ENCODE data around the gene TMEM200A. TPM values are rescaled to one million over a fixed set of nuclear protein-coding genes. Genes with fewer than 3 reads are reported as not detected.

Gene TMEM200A
- total RNA-seq, 1 experiment from 2014 or later: 30.9 TPM

- DNase-seq (ENCODE audit: low read depth): no peak
These were observed 12.1 kb downstream of the TMEM200A start for GRCh38 chr6:130377915-130378314.

DNA sequence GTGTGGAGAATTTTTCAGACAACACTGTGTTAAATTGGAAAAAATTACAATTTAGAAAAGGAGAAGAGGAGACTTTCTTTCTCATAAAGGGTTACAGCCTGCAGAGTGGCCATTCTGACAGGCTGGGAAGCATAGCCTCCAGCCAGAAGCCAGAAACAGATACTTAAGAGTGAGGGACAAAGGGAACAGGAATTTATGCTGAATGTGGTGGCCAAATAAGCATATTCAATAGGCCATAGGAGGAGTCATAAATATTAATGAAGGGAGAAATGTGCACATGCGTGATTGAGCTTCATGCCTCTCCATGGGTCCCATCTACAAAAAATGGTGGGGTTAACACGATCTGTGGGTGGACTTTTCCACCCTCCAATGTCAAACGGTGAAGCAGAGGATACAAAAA, 13.4 kb downstream of the TMEM200A start:
- DNase-seq (ENCODE audit: low read depth): no peak

GRCh38 chr6:130381012-130381411, 15.2 kb downstream of the TMEM200A start:
- no peak for DNase-seq (ENCODE audit: low read depth)

DNA sequence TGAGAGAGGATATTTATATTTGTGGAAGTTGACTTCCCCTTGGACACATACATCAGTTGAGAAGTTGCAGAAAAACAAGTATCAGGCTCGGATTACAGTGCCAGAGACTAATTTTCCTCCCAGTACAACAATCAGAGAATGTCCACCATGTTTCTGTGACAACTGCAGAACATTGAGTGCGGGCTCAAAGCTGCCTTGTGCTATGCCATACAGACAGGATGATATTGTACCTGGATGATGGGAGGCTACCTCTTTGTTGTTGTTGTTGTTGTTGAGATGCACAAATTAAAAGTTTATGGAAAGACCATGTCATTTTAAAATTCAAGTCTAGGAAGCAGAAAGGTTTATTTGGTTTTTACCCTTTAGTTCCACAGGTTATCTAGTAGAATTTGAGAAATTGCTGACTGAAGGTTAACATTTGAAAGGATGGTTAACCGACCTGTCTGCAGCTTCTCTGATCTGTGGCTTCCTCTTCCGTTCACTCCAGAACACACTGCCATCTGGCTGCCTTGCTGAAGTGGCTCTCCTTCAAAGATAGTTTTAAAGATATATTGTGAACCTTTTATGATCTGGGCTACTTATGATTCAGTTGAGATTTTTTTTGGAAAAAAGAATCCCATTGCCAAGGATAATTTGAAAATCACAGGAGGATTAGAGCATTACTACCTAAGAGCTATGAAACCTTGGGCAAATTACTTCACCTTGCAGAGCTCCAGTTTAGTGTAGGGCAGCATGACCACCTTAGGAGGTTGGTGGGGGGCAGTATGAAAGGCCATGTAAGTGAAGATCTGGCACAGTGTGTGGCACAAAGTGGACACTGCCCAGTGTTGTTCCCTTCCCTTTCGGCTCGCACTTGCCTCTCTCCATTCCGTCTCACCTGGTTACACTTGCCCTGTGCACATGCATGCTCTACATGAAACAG, 15.9 kb downstream of the TMEM200A start:
- no peak for DNase-seq (ENCODE audit: low read depth)

DNA sequence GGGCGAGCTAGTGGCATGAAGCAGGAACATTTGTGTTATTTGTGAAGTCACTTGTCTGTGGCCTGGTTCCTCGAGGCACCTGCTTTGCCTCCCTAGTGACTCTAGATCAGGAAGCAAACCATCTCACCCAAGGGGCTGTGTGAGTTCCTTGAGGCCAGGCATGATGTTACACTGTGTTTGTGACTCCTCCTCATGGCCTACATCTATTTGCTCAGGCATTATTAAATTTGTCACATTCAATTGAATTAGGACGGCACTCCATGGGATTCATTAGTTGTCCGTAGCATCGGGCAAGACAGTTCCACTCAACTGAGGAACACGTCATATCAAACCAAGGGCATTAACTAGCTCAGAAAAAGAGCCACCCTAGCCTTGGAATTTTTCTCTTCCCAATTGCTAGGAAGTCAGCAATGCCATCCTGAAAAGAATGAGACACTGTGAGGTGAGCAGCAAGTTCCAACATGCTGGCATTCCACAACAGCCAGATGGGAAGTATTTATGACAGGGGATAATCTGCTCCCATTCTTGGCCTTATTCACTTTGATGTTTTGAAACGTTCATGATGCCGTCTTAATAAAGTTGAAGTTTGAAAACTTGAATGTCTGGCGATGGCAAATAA, 17.2 kb downstream of the TMEM200A start:
- no peak for DNase-seq (ENCODE audit: low read depth)

GRCh38 chr6:130385064-130385695, 19.4 kb downstream of the TMEM200A start:
- DNase-seq (ENCODE audit: low read depth): no peak

DNA sequence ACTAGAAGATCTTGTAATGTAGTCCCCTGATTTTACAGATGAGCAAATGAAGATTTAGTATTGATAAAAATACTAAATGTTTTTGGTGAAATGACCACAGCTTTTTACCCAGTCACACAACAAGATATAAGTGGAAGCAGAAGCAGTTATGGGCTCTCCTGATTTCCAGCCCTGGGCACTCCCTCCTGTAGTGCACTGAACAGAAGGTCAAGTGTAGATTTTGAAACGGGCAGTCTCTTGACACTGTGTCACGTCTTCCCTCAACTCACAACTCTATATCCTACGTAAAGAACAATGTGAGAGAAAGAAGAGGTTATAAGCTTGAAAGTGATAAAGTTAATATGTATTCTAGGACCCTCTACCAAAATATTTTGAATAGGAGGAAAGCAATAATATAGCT, 23.3 kb downstream of the TMEM200A start:
- no peak for DNase-seq (ENCODE audit: low read depth)

- DNase-seq (ENCODE audit: low read depth): no peak
These were observed 25.1 kb downstream of the TMEM200A start for GRCh38 chr6:130390890-130391289.

DNA sequence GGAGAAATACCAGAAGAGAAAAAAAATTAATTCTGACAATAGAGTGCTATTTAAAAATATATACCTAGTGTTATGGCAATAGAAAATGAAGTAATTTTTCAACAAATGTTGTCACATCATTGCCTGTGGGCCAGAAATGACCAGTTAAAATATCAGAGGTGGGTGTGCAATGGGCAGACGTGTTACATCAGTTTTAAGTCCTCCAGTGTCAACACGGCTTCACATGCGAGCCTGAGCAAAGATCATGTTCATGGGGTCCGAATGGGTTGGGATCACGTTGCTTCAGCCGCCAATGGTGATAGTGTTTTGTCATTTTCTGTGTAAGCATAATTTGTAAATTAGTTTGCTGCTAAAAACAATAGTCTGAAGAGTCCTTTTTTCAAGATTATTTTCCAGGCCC, 27.5 kb downstream of the TMEM200A start:
- DNase-seq (ENCODE audit: low read depth): no peak

DNA sequence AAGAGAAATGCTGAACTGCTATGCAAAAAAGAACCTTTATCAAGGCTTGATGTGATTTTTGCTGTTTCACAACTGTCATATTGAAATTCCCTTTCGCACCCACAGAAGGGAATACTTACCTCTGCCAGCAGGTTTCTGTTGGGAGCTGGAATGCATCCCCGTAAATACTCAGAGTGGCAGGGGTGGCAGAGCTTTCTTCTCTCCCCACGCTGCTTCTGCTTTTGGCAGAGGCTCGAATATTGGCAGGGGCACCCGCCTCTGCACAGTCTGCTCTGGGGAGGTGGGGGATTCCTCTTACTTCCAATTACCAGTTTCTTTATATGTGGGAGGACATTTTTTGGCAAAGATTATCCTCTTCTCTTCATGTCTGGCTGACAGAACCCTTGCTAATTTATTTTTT, 28.4 kb downstream of the TMEM200A start:
- DNase-seq (ENCODE audit: low read depth): no peak

DNA sequence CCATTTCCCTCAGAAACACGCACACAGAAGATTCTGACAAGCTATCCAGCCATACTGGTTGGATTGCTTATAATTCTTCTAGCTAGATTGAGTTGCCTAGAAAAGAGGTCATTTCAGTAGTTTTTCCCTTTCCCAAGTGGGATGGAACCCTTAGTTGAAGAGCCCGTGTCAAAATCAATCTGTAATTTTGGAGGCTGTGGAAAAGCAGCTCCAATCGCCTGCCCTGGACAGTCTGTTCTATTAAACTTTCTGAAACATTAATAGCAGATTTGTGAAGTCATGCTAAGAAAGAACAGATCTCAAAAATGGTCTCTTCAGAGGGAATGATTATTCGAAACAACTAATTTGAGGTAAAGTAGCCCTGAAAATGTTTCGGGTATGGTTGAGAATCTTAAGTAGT, 29.3 kb downstream of the TMEM200A start:
- no peak for DNase-seq (ENCODE audit: low read depth)

DNA sequence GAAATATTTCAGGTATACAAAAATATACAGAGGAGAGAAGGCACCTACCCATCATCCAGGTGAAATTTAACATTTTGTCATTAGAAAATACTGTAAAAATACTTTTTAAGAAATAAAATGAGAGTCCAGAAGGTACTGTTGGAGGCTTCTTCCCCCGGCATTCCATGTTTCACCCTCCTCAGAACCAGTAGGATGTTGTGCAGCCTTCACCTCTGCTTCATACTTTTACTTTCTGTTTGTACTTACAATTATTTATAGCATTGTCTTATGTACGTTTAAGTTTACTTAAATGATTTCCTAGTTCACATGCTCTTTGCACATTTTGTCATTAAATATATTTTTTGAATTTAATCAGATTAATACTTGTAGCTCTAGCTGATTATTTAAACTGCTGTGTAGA, 30.9 kb downstream of the TMEM200A start:
- DNase-seq (ENCODE audit: low read depth): peak; percentile 69

DNA sequence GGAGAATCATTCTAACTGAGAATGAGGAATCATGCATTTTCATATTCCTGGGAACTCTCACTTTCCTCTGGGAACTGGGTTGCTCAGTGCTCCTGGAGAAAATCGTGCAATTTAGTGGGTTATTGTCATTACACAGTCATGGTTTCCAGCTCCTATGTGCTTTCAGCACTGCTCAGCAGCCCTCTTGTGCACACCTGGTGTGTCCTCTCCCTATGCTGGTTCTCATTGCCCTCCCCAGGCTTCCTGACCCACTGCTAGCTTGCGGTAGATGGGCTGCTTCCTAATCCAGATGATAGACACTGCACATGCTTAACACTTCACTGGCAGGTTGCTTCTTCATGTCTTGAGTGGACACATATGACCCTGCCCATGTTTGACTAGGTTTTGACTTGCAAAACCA, 39.7 kb downstream of the TMEM200A start:
- DNase-seq (ENCODE audit: low read depth): no peak

DNA sequence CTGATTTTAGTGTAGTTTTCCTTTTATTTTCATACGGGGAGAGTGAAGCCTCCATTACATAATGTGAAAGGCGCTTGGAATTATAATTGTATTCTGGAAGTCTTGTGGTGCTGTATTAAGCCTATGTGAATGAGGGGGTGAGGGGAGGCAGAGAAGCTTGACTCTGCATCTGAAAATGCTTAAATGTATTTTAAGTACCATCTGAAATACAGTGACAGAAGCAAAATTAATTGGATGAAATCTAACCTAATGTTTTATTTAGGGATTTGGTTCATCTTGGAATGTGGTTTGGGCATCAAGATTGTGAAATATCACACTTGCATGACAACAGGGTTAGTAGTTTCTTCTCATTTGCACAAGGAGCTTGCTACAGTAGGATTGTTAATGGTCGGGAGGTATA, 41.2 kb downstream of the TMEM200A start:
- DNase-seq (ENCODE audit: low read depth): no peak

DNA sequence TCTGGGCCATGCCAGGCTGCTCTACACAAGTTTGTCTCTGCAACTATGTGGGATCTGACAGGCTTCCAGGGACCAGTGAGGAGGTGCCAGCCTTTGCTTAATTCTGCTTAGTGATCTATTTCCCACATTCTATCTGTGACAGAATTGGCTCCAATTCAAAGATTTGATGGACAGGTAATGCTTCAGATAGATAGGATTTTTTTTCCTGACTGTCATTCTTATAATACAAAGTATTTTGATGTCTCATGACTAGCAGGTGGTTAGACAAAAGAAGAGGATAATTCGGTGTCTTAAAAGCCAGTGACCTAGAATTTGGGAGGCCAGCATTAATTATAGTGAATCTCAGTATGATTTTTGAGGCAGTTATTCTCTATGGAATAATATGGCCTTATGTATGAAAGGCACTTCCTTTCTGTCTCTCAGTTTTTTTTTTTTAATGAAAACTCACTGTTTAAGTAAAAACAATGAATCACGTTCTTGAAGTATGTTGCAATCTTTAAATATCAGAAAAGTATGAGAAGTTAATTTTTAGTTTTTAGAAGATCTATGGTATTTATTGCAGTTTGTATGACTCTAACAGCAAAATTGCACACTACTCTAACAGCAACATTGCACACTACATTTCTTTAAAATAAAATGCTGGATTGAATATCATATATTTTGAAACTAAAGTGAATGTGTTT, 43.7 kb downstream of the TMEM200A start:
- no peak for DNase-seq (ENCODE audit: low read depth)

DNA sequence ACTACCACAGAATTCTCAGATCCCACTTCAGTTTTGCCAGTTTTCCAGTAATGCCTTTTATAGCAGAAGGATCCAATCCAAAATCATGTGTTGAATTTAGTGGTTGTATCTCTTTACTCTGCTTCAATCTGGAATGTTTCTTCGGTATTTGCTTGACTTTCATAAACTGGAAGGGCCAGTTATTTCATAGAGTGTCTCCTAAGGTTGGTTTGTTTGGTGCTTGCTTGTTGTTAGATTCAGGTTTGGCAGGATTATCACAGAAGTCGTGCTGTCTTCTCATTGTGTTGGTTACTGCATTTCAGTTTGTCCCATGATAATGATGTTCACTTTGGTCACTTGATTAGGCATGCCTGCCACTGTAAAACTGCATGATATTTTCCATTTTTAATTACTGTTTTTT, 45.7 kb downstream of the TMEM200A start:
- DNase-seq (ENCODE audit: low read depth): no peak

- DNase-seq (ENCODE audit: low read depth): no peak
These were observed 46.9 kb downstream of the TMEM200A start for GRCh38 chr6:130412556-130413290.

DNA sequence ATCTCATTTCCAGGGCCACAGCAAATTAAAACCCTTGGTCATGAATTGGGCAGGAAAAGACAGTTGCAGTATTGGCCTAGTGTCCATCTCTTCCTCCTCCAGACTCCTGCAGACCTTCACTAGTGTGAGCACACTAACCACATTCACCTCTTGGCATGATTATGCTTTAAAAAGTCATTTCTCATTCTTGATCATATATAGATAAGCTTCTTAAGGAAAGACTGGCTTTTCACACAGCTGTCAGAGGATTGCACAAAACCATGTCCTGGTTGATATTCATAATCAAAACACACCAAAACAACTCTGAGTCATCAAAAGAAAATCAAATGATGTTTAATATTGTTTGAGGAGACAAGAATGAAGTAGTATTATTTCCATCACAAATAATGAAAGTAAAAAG, 52.1 kb downstream of the TMEM200A start:
- DNase-seq (ENCODE audit: low read depth): peak; percentile 75

GRCh38 chr6:130420911-130421310, 55.1 kb downstream of the TMEM200A start:
- DNase-seq (ENCODE audit: low read depth): peak; percentile 43

DNA sequence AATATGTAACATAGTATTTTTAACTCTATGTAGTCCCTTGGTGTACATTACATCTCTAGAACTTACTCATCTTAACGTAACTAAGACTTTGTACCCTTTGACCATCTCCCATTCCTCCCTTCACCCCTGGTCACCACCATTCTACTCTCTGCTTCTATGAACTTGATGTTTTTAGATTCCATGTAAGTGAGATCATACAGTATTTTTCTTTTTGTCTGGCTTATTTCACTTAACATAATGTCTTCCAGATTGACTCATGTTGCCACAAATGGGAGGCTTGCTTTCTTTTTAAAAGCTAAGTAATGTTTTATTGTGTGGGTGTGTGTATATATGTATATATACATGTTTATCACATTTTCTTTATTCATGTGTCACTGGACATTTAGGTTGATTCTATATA, 55.8 kb downstream of the TMEM200A start:
- DNase-seq (ENCODE audit: low read depth): peak; percentile 82

DNA sequence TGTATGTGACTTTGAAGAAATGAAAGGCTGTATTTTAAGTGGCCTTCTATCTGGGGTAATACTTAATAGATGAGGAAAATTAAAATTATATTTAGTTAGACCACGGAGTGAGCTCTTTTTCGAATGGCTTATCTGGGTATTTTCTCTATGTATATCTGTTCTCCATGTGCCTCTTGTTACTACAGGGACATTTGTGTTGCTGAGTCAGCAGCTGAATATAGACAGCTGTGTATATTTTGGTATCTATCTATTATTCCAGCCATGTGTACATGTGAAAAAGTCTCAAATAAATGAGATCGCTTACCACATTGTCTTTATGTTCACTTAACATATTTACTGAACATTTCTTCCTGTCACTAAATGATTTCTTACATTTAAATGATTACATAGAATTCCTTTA, 57.2 kb downstream of the TMEM200A start:
- DNase-seq (ENCODE audit: low read depth): peak; percentile 42

DNA sequence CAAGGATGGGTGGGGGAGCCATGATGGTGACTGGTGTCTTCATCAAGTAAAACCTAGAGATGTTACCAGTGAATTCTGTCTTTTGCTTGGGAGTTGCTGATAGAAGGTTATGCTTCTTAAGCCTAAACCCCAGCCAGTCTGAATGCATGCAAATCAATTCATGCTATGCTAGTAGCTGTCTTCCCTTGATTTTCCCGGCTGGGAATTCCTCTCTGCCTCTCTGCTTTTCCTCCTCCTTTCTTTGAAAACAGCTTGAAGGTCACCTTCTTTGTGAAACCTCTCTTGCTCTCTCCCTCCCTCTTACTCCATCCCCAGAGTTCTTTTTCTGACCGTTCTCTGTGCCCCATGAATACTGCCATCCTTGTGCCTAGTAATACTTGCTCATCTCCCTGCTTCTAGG, 58.9 kb downstream of the TMEM200A start:
- no peak for DNase-seq (ENCODE audit: low read depth)

All from RPMI7951 (cell line).